OCI-LY7 (cell line): Measurements from ENCODE around the gene FAM76A.

ENCODE experiments used
- EZH2phosphoT487 ChIP-seq: fragments of 200-600 bp; sonication (generic); IDR thresholded peaks from 2 replicates; pipeline ENCODE4 v1.6.1; 2018; ENCODE audit warnings: low read depth, borderline replicate concordance, mild to moderate bottlenecking, mixed run types, antibody characterized with exemption, low read length, moderate library complexity, mixed read lengths
- TF ChIP-seq, protein P1 (sequence below): fragments of 200-600 bp; sonication (generic); conservative IDR thresholded peaks from 2 replicates; pipeline ENCODE4 v1.5.1; 2014; ENCODE audit warnings: mild to moderate bottlenecking, antibody characterized with exemption, low read length, moderate library complexity, mixed read lengths

DNA sequence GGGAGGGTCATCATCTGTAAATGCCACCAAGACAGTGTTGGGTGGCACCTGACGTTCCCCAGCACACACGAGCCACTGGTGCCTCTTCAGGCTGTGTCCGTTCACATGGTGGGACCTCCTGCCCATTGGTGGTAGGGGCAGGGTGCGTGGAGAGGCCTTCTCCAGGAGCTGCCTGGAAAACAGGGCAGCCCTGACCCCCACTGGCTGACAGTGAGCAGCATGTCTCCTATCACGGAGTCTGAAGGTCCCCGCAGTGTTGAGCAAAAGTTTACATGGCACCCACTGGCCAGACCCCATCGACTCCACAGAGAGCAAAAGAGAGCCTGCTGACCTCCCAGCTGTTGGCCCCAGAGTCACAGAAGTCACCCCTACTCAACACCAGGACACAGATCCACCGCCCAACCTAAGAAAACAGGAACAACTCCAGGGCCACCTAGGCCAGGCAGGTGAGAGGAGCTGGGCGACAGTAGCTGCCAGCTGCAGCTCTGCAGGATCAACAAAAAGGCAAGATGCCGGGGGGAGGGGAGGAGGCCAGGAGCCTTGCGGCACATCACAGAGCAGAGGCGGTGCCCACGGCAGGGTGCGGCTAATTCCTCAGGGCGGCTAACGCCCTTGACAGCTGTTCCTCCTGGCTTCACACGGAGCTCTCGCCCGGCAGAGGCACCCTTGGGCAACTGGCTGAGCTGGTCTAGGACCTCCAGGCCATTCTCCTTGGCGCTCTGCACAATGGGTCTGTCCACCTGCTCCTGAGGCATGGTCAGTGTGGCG is 39.4 kb upstream of the FAM76A start:
- TF ChIP-seq, protein P1, sequence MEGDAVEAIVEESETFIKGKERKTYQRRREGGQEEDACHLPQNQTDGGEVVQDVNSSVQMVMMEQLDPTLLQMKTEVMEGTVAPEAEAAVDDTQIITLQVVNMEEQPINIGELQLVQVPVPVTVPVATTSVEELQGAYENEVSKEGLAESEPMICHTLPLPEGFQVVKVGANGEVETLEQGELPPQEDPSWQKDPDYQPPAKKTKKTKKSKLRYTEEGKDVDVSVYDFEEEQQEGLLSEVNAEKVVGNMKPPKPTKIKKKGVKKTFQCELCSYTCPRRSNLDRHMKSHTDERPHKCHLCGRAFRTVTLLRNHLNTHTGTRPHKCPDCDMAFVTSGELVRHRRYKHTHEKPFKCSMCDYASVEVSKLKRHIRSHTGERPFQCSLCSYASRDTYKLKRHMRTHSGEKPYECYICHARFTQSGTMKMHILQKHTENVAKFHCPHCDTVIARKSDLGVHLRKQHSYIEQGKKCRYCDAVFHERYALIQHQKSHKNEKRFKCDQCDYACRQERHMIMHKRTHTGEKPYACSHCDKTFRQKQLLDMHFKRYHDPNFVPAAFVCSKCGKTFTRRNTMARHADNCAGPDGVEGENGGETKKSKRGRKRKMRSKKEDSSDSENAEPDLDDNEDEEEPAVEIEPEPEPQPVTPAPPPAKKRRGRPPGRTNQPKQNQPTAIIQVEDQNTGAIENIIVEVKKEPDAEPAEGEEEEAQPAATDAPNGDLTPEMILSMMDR: no peak
- no peak for TF ChIP-seq EZH2phosphoT487
